Esophagus (tissue), 2 donors: ENCODE results near the gene VWA1. TPM values are rescaled to one million over a fixed set of nuclear protein-coding genes. Genes with fewer than 3 reads are reported as not detected.

Experiments
- H3K27ac ChIP-seq, 2 donors: one replicate each; pipeline ENCODE4 v1.5.1; 2013; ENCODE audit warnings: low read depth in 2 of 2, mild to moderate bottlenecking in 2 of 2, inconsistent platforms in 1 of 2, low read length in 1 of 2, moderate library complexity in 1 of 2
- H3K27me3 ChIP-seq, 2 donors: one replicate each; pipeline ENCODE4 v1.6.1; 2013; ENCODE audit warnings: low read length in 2 of 2, control low read depth in 1 of 2, mild to moderate bottlenecking in 1 of 2; ENCODE audit not compliant: insufficient read depth in 2 of 2, control insufficient read depth in 1 of 2
- H3K36me3 ChIP-seq, 2 donors: one replicate each; pipeline ENCODE4 v1.6.1; 2013; ENCODE audit warnings: low read length in 1 of 2; ENCODE audit not compliant: control insufficient read depth in 2 of 2, insufficient read depth in 2 of 2
- H3K4me1 ChIP-seq, 2 donors: one replicate each; pipeline ENCODE4 v1.6.1; 2013; ENCODE audit warnings: low read length in 1 of 2; ENCODE audit not compliant: control insufficient read depth in 2 of 2, insufficient read depth in 2 of 2
- H3K4me3 ChIP-seq, 2 donors: one replicate each; pipeline ENCODE4 v1.5.1; 2013; ENCODE audit warnings: low read length in 2 of 2, mild to moderate bottlenecking in 2 of 2, low read depth in 1 of 2, moderate library complexity in 1 of 2
- H3K9me3 ChIP-seq, 2 donors: one replicate each; pipeline ENCODE4 v1.6.1; 2013; ENCODE audit warnings: mild to moderate bottlenecking in 2 of 2, low read depth in 1 of 2, low read length in 1 of 2, moderate library complexity in 1 of 2; ENCODE audit not compliant: control insufficient read depth in 2 of 2, insufficient read depth in 1 of 2
- WGBS, 2 donors: extraction: QIAGEN DNeasy Blood & Tissue Kit; methylation state at CpG; one replicate each; pipeline ENCODE4 v1.1.7; 2013; 5-methylcytosine and 5-hydroxymethylcytosine counted together
- polyA plus RNA-seq, 2 donors: library from polyadenylated mRNA; stranded (reverse); fragments of 200-250 nt; gene quantifications; one replicate each; pipeline ENCODE4 v1.2.3, GENCODE V29; 2013
- donor health status: healthy with polysubstance abuse.
- donor health status: Bipolar disorder and iron deficiency.

VWA1 gene
- polyA plus RNA-seq, 2 donors: 21.0 to 21.4 TPM

DNA sequence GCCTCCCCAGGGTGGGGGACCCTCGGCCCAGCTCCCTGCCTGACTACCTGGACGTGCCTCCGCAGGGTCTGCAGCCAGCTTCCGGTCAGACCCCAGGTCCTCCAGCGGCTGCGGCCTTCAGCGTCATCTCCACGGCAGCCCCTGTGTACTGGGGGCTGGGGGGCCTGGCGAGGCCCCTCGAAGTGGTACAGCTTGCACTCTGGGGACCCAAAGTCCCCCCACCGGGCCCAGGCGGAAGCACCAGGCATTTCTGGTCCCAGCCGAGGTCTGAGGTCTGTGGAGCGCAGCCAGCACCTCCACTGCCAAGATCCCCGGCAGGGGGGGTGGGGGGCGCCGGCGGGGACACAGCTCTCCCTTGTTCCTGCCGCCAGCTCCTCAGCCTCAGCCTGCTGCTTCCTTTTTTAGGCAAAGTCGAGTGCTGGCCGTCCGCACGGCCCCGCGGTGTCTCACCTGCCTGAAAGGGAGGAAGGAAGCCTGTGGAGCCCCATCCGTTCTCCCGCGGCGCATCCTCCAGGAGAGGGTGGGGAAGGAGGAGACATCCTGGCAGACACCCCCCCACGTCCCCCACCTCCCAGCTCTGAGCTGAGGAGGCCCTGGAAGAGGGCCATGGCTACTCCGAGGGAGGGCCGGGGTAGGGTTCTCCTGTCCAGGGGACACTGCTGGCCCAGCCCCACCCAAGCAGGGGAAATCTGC lies 1.2 kb upstream of the VWA1 start:
- Histone ChIP-seq H3K27me3 (no peaks in the 10 kb centered on the region), H3K4me1 (peaks cover 23 to 55% of the 10 kb centered on the region in 2 donors), H3K36me3 (peaks cover 0 to 2% of the 10 kb centered on the region in 2 donors), H3K4me3 (no peak overlapping the region), H3K9me3 (no peaks in the 10 kb centered on the region), H3K27ac (peak overlapping the region; percentile 97 to 99)
- WGBS, 2 donors: 10 to 28% methylated on average over 32 of the region's 32 CpGs

DNA sequence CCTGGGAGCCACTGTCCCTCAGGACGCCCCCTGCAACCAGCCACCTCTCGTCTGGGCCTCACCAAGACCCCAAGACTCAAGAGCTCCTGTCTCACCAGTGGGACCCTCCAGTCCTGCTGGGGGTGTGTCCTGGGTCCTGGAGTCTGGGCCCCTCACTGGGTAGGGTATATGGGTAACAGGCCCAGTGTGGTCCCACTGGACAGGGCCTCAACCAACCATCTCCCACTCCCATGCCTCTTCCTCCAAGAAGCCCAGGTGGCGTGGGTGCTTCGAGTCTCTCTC lies 725 bp upstream of the VWA1 start:
- no peaks in the 10 kb centered on the region for H3K9me3 ChIP-seq
- peaks cover 23 to 55% of the 10 kb centered on the region in 2 donors for H3K4me1 ChIP-seq
- 61 to 66% methylated on average over 4 of the region's 4 CpGs for WGBS, 2 donors
- H3K27me3 ChIP-seq: no peaks in the 10 kb centered on the region
- no peak overlapping the region for H3K4me3 ChIP-seq
- peaks cover 0 to 2% of the 10 kb centered on the region in 2 donors for H3K36me3 ChIP-seq
- peak overlapping the region; percentile 97 to 99 for H3K27ac ChIP-seq

DNA sequence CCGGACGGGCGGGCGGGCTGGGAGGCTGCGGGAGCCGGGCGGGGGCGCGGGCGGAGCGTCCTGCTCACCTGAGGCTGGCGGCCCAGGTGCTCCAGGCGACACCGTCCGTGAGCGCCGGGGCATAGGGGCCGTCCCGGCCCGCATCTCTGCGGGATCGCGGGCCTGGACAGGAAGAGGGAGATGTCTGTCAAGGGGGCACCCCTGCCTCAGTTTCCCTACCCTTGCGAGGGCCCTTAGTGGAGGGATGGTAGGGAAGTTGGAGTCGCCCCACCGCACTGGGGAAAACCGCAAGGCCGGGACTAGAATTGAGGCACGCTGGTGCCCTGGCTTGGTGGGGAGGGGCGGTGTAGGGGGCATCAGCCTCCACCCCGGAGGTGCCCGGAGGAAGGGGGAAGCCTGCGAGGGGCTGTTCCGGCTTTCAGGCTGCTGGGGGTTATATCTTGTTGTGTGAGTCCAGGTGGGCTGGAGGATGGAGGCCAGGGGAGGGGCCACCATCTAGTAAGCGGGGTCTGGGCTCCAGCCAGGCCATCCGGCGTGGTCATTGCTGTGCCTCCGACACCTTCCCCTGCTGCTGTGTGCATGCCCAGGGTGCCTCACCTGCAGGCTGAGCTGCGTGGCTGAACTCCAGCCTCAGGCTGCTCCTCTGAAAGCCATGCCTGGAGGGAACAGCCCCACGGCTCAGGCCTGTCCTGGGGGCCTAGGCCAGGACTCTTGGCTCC lies 580 bp downstream of the VWA1 start:
- peak overlapping the region; percentile 97 to 99 for H3K27ac ChIP-seq

DNA sequence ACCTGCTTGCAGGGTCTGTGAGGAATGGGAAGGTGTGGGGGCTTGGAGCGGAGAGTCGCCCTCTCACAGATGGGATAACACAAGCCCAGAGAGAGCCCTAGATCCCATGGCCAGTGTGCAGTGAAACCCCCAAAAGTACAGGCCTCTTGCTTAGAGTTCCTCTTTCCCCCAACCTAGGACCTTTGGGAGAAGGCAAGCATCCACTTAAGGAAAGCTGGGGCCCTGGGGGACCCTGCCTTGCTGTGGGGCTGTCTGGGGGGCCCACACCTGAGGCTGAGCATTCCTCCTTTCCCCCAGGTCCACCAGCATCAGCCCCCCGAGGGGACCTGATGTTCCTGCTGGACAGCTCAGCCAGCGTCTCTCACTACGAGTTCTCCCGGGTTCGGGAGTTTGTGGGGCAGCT lies 1.1 kb downstream of the VWA1 start:
- H3K36me3 ChIP-seq: peaks cover 0 to 2% of the 10 kb centered on the region in 2 donors
- H3K27me3 ChIP-seq: no peaks in the 10 kb centered on the region
- peaks cover 16 to 49% of the 10 kb centered on the region in 2 donors for H3K4me1 ChIP-seq
- H3K9me3 ChIP-seq: no peaks in the 10 kb centered on the region
- WGBS, 2 donors: 64 to 74% methylated on average over 7 of the region's 7 CpGs
- no peak overlapping the region for H3K27ac ChIP-seq
- peak overlapping the region; percentile 50 to 62 for H3K4me3 ChIP-seq

More for the DNA sequence above, 580 bp downstream of the VWA1 start:
- Histone ChIP-seq H3K9me3 (no peaks in the 10 kb centered on the region), H3K4me3 (peak overlapping the region; percentile 50 to 62), H3K27me3 (no peaks in the 10 kb centered on the region), H3K4me1 (peaks cover 21 to 49% of the 10 kb centered on the region in 2 donors), H3K36me3 (peaks cover 0 to 2% of the 10 kb centered on the region in 2 donors)
- 9 to 13% methylated on average over 21 to 40 of the region's 40 CpGs for WGBS, 2 donors

DNA sequence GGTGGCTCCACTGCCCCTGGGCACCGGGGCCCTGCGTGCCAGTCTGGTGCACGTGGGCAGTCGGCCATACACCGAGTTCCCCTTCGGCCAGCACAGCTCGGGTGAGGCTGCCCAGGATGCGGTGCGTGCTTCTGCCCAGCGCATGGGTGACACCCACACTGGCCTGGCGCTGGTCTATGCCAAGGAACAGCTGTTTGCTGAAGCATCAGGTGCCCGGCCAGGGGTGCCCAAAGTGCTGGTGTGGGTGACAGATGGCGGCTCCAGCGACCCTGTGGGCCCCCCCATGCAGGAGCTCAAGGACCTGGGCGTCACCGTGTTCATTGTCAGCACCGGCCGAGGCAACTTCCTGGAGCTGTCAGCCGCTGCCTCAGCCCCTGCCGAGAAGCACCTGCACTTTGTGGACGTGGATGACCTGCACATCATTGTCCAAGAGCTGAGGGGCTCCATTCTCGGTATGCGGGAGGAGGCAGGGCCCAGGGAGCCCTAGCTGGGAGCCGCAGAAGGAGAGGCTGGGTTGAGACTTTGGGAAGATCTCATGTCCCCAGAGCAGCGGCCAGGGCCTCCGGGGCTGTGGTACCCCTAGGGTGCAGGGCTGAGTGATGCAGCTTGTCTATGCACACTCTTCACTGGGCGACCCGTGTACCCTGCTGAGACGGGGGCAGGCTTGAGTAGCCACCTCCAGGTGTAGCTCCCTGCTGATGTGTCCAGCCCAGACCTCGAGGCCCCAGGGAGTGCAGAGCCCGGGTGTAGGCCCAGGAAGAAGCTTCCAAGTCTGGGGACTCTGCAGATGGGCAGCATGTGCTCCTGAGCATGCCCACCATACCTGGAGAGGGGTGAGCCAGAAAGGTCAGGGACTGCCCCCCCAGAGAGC lies 1.8 kb downstream of the VWA1 start:
- Histone ChIP-seq H3K4me1 (peaks cover 10 to 45% of the 10 kb centered on the region in 2 donors), H3K9me3 (no peaks in the 10 kb centered on the region), H3K36me3 (peaks cover 0 to 2% of the 10 kb centered on the region in 2 donors), H3K27ac (no peak overlapping the region), H3K4me3 (peak overlapping the region in 1 of 2 donors; percentile 50), H3K27me3 (no peaks in the 10 kb centered on the region)
- 54 to 71% methylated on average over 31 of the region's 31 CpGs for WGBS, 2 donors

DNA sequence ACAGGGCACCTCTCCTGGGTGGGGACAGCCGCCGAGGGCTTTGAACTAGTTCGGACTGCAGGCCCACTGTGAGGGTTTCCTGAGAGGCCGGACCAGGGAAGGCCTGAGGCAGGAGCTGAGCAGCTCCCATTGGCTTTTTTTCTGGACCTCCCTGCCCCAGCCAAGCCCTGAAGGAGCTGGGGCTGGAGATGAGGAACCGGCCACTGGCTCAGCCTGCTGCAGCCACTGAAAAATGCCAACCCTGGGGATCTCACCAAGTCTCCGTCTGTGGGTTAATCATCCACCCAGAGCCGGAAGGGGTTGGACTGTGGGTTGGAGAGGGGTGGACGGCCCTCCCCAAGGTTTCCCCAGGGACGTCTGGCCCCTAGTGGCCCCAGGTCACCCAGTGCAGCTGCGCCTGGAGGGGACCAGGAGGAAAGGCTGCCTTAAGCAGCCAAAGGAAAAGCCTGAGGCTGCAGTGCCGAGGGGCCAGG lies 2.5 kb downstream of the VWA1 start:
- no peak overlapping the region for H3K4me3 ChIP-seq
- H3K4me1 ChIP-seq: peaks cover 3 to 39% of the 10 kb centered on the region in 2 donors
- no peak overlapping the region for H3K27ac ChIP-seq

DNA sequence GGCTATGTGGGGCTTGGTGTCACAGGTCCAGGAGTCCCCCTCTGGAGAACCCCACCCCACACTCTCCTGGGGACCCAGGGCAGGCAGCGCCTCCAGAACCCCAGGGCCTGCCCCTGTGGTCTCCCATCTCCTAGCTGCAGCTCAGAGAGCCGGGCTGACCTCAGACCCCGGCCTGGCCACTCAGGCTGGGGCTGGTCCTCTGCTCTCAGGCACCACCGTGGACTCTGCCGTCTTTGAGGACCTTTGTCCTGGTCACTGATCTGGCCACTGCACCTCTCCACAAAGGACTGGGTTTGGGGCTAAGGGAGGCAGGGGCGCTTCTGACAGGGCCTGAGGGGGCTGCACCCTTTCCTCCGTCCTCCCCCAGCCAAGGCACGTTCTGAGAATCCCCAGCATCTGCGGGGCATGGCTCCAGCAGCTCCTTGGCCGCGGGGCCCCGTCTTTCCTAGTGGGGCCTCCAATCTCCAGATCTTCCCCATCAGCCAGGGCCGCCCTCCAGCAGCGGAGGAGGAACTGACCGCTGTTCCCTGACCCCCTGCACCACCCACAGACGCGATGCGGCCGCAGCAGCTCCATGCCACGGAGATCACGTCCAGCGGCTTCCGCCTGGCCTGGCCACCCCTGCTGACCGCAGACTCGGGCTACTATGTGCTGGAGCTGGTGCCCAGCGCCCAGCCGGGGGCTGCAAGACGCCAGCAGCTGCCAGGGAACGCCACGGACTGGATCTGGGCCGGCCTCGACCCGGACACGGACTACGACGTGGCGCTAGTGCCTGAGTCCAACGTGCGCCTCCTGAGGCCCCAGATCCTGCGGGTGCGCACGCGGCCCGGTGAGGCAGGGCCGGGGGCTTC lies 3.3 kb downstream of the VWA1 start:
- peaks cover 3 to 33% of the 10 kb centered on the region in 2 donors for H3K4me1 ChIP-seq

More for the DNA sequence above, 2.5 kb downstream of the VWA1 start:
- 52 to 67% methylated on average over 11 of the region's 11 CpGs for WGBS, 2 donors
- Histone ChIP-seq H3K36me3 (peaks cover 0 to 2% of the 10 kb centered on the region in 2 donors), H3K27me3 (no peaks in the 10 kb centered on the region), H3K9me3 (no peaks in the 10 kb centered on the region)

DNA sequence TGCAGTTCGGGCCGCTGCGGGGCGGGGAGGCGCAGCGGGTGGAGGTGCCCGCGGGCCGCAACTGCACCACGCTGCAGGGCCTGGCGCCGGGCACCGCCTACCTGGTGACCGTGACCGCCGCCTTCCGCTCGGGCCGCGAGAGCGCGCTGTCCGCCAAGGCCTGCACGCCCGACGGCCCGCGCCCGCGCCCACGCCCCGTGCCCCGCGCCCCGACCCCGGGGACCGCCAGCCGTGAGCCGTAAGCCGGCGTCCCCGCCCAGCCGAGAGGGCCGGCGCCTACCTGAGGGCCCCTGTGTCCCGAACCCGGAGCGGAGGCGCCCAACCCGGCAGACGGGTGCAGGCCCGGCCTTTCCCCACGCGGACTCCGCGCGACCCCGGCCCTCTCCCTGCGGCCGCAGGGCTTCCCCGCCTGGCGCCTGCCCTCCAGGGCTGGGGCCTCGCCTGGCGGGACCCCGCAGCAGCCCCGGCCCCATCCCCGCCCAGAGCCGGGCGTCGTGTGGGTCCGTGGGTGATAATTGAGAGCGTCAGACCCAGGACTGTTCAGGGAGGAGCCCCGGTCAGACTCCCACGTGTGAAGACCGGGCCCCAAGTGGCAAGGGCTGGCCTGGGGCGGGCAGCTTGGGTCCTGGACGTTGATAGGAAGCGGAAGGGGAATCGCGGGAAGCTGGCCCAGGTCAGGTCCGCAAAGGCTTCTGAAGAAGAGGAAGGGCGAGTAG lies 4.2 kb downstream of the VWA1 start:
- Histone ChIP-seq H3K9me3 (no peaks in the 10 kb centered on the region), H3K36me3 (peaks cover 0 to 2% of the 10 kb centered on the region in 2 donors), H3K4me3 (no peak overlapping the region), H3K4me1 (peaks cover 2 to 25% of the 10 kb centered on the region in 2 donors), H3K27ac (no peak overlapping the region), H3K27me3 (no peaks in the 10 kb centered on the region)
- WGBS, 2 donors: 86 to 88% methylated on average over 72 to 82 of the region's 82 CpGs

More for the DNA sequence above, 3.3 kb downstream of the VWA1 start:
- Histone ChIP-seq H3K4me3 (no peak overlapping the region), H3K9me3 (no peaks in the 10 kb centered on the region), H3K27ac (no peak overlapping the region), H3K27me3 (no peaks in the 10 kb centered on the region), H3K36me3 (peaks cover 0 to 2% of the 10 kb centered on the region in 2 donors)
- WGBS, 2 donors: 88 to 90% methylated on average over 39 to 45 of the region's 45 CpGs
